Measurements from ENCODE around the gene CLDN9. TPM values are rescaled to one million over a fixed set of nuclear protein-coding genes. Genes with fewer than 3 reads are reported as not detected.

The CLDN9 gene
- total RNA-seq, 1 donor from 2014 or later = 0.75 TPM

DNA sequence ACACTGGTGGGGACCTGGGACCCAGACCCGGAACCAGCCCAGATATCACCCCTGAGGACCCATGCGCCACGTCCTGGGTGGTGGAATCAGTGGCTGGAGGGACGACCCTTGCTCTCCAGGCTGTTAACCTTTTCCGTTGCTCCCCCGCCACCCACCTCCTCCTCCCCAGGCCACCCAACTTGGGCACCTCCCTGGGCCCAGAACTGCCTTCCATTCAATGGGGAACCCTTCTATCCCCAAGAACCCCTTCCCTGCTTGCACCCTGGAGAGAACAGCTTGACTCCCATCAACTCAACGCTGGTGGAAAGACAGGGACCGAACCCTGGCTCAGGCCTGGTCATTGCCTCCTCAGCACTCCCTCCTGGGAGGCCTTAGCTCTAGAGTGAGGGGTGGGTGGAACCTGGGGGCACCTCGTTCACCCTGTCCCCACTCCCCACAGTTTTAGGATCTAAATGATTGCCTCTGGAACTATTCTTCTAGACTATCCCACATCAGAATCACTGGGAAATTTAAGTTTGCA is 47.1 kb downstream of the CLDN9 start:
- DNase-seq = no peak
- H3K36me3 ChIP-seq = no peaks in the 10 kb centered on the region
- peak overlapping the region; percentile 82 for H3K27ac ChIP-seq
- H3K9me3 ChIP-seq = no peaks in the 10 kb centered on the region
- ATAC-seq = no peak
- TF ChIP-seq, protein P1, sequence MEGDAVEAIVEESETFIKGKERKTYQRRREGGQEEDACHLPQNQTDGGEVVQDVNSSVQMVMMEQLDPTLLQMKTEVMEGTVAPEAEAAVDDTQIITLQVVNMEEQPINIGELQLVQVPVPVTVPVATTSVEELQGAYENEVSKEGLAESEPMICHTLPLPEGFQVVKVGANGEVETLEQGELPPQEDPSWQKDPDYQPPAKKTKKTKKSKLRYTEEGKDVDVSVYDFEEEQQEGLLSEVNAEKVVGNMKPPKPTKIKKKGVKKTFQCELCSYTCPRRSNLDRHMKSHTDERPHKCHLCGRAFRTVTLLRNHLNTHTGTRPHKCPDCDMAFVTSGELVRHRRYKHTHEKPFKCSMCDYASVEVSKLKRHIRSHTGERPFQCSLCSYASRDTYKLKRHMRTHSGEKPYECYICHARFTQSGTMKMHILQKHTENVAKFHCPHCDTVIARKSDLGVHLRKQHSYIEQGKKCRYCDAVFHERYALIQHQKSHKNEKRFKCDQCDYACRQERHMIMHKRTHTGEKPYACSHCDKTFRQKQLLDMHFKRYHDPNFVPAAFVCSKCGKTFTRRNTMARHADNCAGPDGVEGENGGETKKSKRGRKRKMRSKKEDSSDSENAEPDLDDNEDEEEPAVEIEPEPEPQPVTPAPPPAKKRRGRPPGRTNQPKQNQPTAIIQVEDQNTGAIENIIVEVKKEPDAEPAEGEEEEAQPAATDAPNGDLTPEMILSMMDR (IDR thresholded peaks at IDR 0.05) = no peak
- no peaks in the 10 kb centered on the region for H3K27me3 ChIP-seq
- intact Hi-C loops (cut with DNase I) = no loop called here
- H3K4me3 ChIP-seq = peak overlapping the region; percentile 86
- H3K4me1 ChIP-seq = peaks cover 20% of the 10 kb centered on the region

- Histone ChIP-seq H3K27me3 (no peaks in the 10 kb centered on the region), H3K36me3 (no peaks in the 10 kb centered on the region), H3K4me1 (peaks cover 15% of the 10 kb centered on the region), H3K4me3 (no peak overlapping the region), H3K27ac (no peak overlapping the region), H3K9me3 (no peaks in the 10 kb centered on the region)
- DNase-seq (no peak), ATAC-seq (no peak)
- intact Hi-C loops (cut with DNase I) = no loop called here
- TF ChIP-seq, protein P1 (IDR thresholded peaks at IDR 0.05) = no peak
Measured at GRCh38 chr16:3060339-3061127, 47.8 kb downstream of the CLDN9 start.

DNA sequence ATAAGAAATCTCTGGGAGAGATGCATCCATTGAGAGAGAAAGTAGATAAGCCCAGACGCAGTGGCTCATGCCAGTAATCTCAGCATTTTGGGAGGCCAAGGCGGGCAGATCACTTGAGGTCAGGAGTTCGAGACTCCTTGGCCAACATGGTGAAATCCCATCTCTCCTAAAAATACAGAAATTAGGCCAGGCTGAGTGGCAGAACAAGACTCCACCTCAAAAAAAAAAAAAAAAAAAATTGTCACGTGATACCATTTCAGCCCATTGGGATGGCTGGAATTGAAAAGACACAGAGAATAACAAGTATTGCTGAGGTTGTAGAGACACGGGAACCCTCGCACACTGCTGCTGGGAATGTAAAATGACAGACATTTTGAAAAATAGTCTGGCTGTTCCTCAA is 49.8 kb downstream of the CLDN9 start:
- TF ChIP-seq, protein P1 (IDR thresholded peaks at IDR 0.05) = no peak
- no peaks in the 10 kb centered on the region for H3K9me3 ChIP-seq
- no peak overlapping the region for H3K27ac ChIP-seq
- DNase-seq (no peak), ATAC-seq (no peak)
- H3K4me1 ChIP-seq = peaks cover 22% of the 10 kb centered on the region
- no peaks in the 10 kb centered on the region for H3K36me3 ChIP-seq
- intact Hi-C loops (cut with DNase I) = no loop called here
- H3K4me3 ChIP-seq = no peak overlapping the region
- H3K27me3 ChIP-seq = no peaks in the 10 kb centered on the region

DNA sequence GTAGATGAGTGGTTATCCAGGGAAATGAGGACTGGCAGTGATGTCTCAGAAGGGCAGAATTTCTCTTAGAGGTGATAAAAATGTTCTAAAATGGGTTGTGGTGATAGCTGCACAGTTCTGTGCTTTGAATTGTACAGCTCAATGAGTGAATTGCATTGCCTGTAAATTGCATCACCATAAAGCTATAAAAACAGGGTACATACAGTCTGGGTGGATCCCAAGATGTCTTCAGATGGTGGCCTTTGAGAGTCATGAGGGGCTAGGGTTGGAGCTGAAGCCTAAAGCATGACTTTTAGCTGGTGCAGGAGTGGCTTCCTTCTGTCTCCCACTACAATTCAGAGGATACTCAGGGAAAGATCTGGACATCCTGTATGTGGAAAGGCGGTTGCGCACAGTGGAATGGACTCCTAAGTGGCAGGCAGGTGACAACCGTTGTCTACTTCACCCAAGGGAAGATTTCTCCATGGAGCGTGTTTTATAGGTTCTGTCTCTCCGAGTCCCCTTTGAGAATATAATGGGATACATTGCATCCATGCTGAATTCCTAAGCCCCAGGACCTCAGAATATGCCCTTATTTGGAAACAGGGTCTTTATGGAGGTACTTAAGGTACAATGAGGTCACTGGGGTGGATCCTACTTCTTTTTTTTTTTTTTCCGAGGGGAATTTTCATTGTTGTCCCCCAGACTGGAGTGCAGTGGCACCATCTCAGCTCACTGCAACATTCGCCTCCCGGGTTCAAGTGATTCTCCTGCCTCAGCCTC is 51.1 kb downstream of the CLDN9 start:
- intact Hi-C loops (cut with DNase I) = no loop called here
- ATAC-seq = no peak

More for the DNA sequence above, 51.1 kb downstream of the CLDN9 start:
- no peak overlapping the region for H3K4me3 ChIP-seq
- no peak for DNase-seq
- no peaks in the 10 kb centered on the region for H3K27me3 ChIP-seq
- no peak overlapping the region for H3K27ac ChIP-seq
- H3K36me3 ChIP-seq = no peaks in the 10 kb centered on the region
- TF ChIP-seq, protein P1 (IDR thresholded peaks at IDR 0.05) = no peak
- no peaks in the 10 kb centered on the region for H3K9me3 ChIP-seq
- peaks cover 13% of the 10 kb centered on the region for H3K4me1 ChIP-seq

Other genes starting within 250 kb of the CLDN9 start
- gene ELOB, start 235.6 kb upstream of the CLDN9 start, total RNA-seq = 179 TPM
- gene PRSS33, start 225.4 kb upstream of the CLDN9 start, total RNA-seq = not detected
- not detected for gene PRSS41, start 214.5 kb upstream of the CLDN9 start, total RNA-seq
- gene PRSS21, start 195.7 kb upstream of the CLDN9 start, total RNA-seq = 17.1 TPM
- gene ZG16B, start 182.6 kb upstream of the CLDN9 start, total RNA-seq = not detected
- gene PRSS22, start 154.8 kb upstream of the CLDN9 start, total RNA-seq = 15.2 TPM
- gene FLYWCH2, start 129.7 kb upstream of the CLDN9 start, total RNA-seq = 29.0 TPM
- gene FLYWCH1, start 101.0 kb upstream of the CLDN9 start, total RNA-seq = 41.3 TPM
- gene KREMEN2, start 48.6 kb upstream of the CLDN9 start, total RNA-seq = not detected
- gene PAQR4, start 43.6 kb upstream of the CLDN9 start, total RNA-seq = 7.4 TPM
- gene PKMYT1, start 32.5 kb upstream of the CLDN9 start, total RNA-seq = 3.8 TPM
- not detected for gene CLDN6, start 5.3 kb downstream of the CLDN9 start, total RNA-seq
- 74.9 TPM for gene TNFRSF12A, start 7.4 kb downstream of the CLDN9 start, total RNA-seq
- gene HCFC1R1, start 11.0 kb downstream of the CLDN9 start, total RNA-seq = 55.7 TPM
- 31.4 TPM for gene THOC6, start 11.1 kb downstream of the CLDN9 start, total RNA-seq
- 16.3 TPM for gene BICDL2, start 24.0 kb downstream of the CLDN9 start, total RNA-seq
- gene MMP25, start 33.6 kb downstream of the CLDN9 start, total RNA-seq = 12.8 TPM
- gene IL32, start 52.7 kb downstream of the CLDN9 start, total RNA-seq = 91.5 TPM
- gene ZSCAN10, start 86.4 kb downstream of the CLDN9 start, total RNA-seq = not detected
- gene ZNF205, start 99.7 kb downstream of the CLDN9 start, total RNA-seq = 11.7 TPM
- 9.1 TPM for gene ZNF213, start 122.1 kb downstream of the CLDN9 start, total RNA-seq
- gene OR1F1, start 175.3 kb downstream of the CLDN9 start, total RNA-seq = not detected
- gene ZNF200, start 222.2 kb downstream of the CLDN9 start, total RNA-seq = 7.4 TPM
- 8.3 TPM for gene MEFV, start 243.7 kb downstream of the CLDN9 start, total RNA-seq

All from upper lobe of right lung (tissue), 1 donor.